Ishikawa (cell line): ENCODE results near the gene SPSB3.

Experiments used
- CEBPB ChIP-seq: IDR thresholded peaks from 2 replicates; pipeline ENCODE4 v1.6.1; 2012
- CREB1 ChIP-seq: IDR thresholded peaks from 2 replicates; pipeline ENCODE4 v1.6.1; 2012; ENCODE audit warnings: low read depth
- EGR1 ChIP-seq: IDR thresholded peaks from 2 replicates; pipeline ENCODE4 v1.6.1; 2012
- EP300 ChIP-seq: IDR thresholded peaks from 2 replicates; pipeline ENCODE4 v1.6.1; 2012; ENCODE audit warnings: borderline replicate concordance
- FOXM1 ChIP-seq: IDR thresholded peaks from 2 replicates; pipeline ENCODE4 v1.6.1; 2012; ENCODE audit warnings: low read depth, borderline replicate concordance
- NFIC ChIP-seq: IDR thresholded peaks from 2 replicates; pipeline ENCODE4 v1.6.1; 2012
- RAD21 ChIP-seq: IDR thresholded peaks from 2 replicates; pipeline ENCODE4 v1.6.1; 2012; ENCODE audit warnings: low read depth
- TAF1 ChIP-seq: IDR thresholded peaks from 2 replicates; pipeline ENCODE4 v1.6.1; 2012; ENCODE audit warnings: low read depth, mild to moderate bottlenecking
- TCF12 ChIP-seq: IDR thresholded peaks from 2 replicates; pipeline ENCODE4 v1.6.1; 2012; ENCODE audit warnings: low read depth
- TEAD4 ChIP-seq: IDR thresholded peaks from 2 replicates; pipeline ENCODE4 v1.6.1; 2012
- YY1 ChIP-seq: IDR thresholded peaks from 2 replicates; pipeline ENCODE4 v1.6.1; 2012; ENCODE audit warnings: low read depth
- TF ChIP-seq, protein P1 (sequence below): IDR thresholded peaks from 2 replicates; pipeline ENCODE4 v1.6.1; 2012
- TF ChIP-seq, protein P2 (sequence below): IDR thresholded peaks from 2 replicates; pipeline ENCODE4 v1.6.1; 2012
- TF ChIP-seq, protein P3 (sequence below): IDR thresholded peaks from 2 replicates; pipeline ENCODE4 v1.6.1; 2012; ENCODE audit warnings: low read depth, mild to moderate bottlenecking

DNA sequence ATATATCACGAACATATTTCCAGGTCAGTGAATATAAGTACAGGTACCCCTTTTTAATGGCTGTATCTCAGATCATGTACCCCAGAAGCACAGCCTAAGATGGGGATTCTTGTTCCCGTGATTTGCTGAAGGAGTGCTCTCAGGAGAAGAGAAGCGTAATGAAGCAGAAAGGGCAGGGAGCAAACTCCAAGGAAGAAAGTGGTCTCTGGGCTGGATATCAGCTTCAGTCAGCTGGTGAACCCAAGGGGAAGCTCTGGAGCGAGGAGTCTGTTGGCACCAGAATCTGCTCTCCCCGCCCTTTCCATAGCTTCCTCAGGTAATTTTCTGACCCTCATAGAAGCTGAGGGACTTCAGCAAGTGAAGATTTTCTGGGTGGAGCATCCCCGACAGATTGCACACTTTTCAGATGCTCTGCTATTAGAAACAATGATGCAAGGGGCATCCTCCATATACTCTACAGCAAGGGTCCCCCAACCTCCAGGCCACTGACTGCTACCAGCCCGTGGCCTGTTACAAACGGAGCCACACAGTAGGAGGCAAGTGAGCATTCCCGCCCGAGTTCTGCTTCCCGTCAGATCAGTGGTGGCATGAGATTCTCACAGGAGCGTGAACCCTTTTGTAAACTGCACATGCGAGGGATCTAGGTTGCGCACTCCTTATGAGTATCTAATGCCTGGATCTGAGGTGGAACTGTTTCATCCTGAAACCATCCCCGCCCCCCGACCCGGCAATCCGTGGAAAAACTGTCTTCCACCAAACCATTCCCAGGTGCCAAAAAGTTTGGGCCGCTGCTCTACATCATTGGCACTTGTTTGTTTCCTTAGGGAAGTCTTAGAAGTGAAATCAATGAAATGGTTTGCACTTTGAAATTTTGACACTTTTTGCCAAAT is 49.1 kb upstream of the SPSB3 start:
- no peak for TF ChIP-seq TEAD4
- TF ChIP-seq FOXM1, result no peak
- no peak for TF ChIP-seq EP300
- TF ChIP-seq TAF1, result no peak
- no peak for TF ChIP-seq YY1
- TF ChIP-seq, protein P1, sequence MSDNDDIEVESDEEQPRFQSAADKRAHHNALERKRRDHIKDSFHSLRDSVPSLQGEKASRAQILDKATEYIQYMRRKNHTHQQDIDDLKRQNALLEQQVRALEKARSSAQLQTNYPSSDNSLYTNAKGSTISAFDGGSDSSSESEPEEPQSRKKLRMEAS, result no peak
- TF ChIP-seq CEBPB, result no peak
- TF ChIP-seq, protein P2, sequence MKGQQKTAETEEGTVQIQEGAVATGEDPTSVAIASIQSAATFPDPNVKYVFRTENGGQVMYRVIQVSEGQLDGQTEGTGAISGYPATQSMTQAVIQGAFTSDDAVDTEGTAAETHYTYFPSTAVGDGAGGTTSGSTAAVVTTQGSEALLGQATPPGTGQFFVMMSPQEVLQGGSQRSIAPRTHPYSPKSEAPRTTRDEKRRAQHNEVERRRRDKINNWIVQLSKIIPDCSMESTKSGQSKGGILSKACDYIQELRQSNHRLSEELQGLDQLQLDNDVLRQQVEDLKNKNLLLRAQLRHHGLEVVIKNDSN, result no peak
- TF ChIP-seq RAD21, result no peak
- TF ChIP-seq, protein P3, sequence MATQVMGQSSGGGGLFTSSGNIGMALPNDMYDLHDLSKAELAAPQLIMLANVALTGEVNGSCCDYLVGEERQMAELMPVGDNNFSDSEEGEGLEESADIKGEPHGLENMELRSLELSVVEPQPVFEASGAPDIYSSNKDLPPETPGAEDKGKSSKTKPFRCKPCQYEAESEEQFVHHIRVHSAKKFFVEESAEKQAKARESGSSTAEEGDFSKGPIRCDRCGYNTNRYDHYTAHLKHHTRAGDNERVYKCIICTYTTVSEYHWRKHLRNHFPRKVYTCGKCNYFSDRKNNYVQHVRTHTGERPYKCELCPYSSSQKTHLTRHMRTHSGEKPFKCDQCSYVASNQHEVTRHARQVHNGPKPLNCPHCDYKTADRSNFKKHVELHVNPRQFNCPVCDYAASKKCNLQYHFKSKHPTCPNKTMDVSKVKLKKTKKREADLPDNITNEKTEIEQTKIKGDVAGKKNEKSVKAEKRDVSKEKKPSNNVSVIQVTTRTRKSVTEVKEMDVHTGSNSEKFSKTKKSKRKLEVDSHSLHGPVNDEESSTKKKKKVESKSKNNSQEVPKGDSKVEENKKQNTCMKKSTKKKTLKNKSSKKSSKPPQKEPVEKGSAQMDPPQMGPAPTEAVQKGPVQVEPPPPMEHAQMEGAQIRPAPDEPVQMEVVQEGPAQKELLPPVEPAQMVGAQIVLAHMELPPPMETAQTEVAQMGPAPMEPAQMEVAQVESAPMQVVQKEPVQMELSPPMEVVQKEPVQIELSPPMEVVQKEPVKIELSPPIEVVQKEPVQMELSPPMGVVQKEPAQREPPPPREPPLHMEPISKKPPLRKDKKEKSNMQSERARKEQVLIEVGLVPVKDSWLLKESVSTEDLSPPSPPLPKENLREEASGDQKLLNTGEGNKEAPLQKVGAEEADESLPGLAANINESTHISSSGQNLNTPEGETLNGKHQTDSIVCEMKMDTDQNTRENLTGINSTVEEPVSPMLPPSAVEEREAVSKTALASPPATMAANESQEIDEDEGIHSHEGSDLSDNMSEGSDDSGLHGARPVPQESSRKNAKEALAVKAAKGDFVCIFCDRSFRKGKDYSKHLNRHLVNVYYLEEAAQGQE, result no peak
- no peak for TF ChIP-seq CREB1
- no peak for TF ChIP-seq NFIC
- TF ChIP-seq EGR1, result no peak
- TF ChIP-seq TCF12, result no peak
